Brain microvascular endothelial cell (primary cell): ENCODE results near the gene KLHL29.
"Not testable (repeated sequence)": the region's sequence is repeated elsewhere in the genome, so short reads cannot be mapped to it uniquely, and the experiment has no call there.

Experiments used
- DNase-seq: peaks from one replicate; pipeline ENCODE4 v3.0.0-alpha.2; 2020
- H3K27ac ChIP-seq: fragments of 250-450 bp; sonication (Bioruptor Pico); 2 replicates; pipeline ENCODE4 v1.5.1; 2020; ENCODE audit warnings: mild to moderate bottlenecking, moderate library complexity
- H3K27me3 ChIP-seq: fragments of 250-450 bp; sonication (Bioruptor Pico); replicated peaks from 2 replicates; pipeline ENCODE4 v1.5.1; 2020; ENCODE audit warnings: mild to moderate bottlenecking
- H3K36me3 ChIP-seq: fragments of 250-450 bp; sonication (Bioruptor Pico); replicated peaks from 2 replicates; pipeline ENCODE4 v1.5.1; 2020; ENCODE audit warnings: mild to moderate bottlenecking
- H3K4me3 ChIP-seq: 2 replicates; pipeline ENCODE4 v1.5.1; 2011; ENCODE audit warnings: low read depth, mild to moderate bottlenecking, control low read depth, low read length, moderate library complexity
- CTCF ChIP-seq: IDR thresholded peaks from 2 replicates; pipeline ENCODE4 v1.5.1; 2011; ENCODE audit warnings: low read depth, mild to moderate bottlenecking, moderate library complexity, low read length, control low read depth, inconsistent platforms; ENCODE audit errors: missing control alignments
- in situ Hi-C: cut with HindIII; loops from 2 replicates; pipeline ENCODE4 v1.10.0; 2017; ENCODE audit warnings: low sequenced_read_pairs, low pct_ligation_motif_present

Gene KLHL29

DNA sequence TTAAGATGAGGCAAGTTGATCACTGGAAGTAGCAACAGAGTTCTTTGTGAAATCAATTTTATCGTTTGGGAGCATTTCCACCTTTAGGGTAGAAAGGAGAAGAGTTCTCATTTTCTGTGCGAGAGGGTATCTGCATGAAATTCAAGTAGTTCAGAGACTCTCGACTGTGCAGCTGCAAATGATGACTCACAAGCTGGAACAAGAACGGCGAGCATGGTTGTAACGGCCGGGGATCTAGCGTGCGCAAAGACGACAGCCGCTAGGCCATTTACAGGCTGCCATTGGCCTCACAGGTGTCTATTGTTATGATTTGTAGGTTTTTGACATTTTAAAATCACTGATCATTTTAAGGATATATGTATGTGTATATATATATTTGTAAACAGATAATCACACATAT is 5.2 kb downstream of the KLHL29 start:
- Histone ChIP-seq H3K4me3 (no peak overlapping the region), H3K36me3 (no peaks in the 10 kb centered on the region), H3K27ac (no peak overlapping the region), H3K27me3 (no peaks in the 10 kb centered on the region)
- no peak for DNase-seq
- TF ChIP-seq CTCF: no peak
- in situ Hi-C loops: no loop called here

DNA sequence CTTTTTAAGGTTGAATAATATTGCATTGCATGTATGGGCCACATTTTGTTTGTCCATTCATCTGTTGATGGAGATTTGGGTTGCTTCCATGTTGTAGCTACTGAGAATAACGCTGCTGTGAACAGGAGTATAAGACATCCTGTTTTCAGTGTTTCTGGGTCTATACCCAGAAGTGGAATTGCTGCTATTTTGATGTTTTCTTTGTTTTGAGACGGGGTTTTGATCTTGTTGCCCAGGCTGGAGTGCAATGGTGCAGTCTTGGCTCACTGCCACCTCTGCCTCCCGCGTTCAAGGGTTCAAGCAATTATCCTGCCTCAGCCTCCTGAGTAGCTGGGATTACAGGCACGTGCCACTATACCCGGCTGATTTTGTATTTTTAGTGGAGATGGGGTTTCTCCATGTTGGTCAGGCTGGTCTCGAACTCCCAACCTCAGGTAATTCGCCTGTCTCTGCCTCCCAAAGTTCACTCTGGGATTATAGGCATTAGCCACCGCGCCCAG is 6.3 kb downstream of the KLHL29 start:
- H3K4me3 ChIP-seq, H3K27me3 ChIP-seq, H3K27ac ChIP-seq, DNase-seq, in situ Hi-C loops, H3K36me3 ChIP-seq: not testable (repeated sequence)

GRCh38 chr2:23393722-23394121 is 8.7 kb downstream of the KLHL29 start:
- H3K27me3 ChIP-seq: no peaks in the 10 kb centered on the region
- in situ Hi-C loops: no loop called here
- TF ChIP-seq CTCF: no peak
- no peaks in the 10 kb centered on the region for H3K36me3 ChIP-seq
- H3K27ac ChIP-seq: no peak overlapping the region
- H3K4me3 ChIP-seq: no peak overlapping the region
- no peak for DNase-seq

DNA sequence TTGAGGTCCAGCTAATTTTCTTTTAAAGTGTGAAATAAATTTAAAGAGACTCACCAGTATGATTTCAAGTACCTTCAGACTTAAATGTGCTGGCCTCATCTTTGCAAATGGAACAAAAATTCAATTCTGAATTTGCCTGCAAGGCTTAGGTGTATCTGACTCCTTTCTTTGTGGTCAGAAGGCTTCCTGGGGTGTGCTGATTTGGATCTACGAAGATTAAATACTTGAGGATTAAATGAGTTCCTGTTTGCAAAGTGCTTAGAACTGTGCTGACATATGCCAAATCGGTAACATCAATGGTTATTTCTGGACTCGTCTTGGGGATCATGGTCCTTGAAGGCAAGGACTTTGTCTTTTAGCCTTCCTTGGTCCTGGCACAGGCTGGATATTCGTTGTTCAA is 9.7 kb downstream of the KLHL29 start:
- Histone ChIP-seq H3K27me3 (no peaks in the 10 kb centered on the region), H3K36me3 (no peaks in the 10 kb centered on the region), H3K27ac (no peak overlapping the region), H3K4me3 (no peak overlapping the region)
- in situ Hi-C loops: no loop called here
- no peak for TF ChIP-seq CTCF
- DNase-seq: no peak

GRCh38 chr2:23397478-23397877 is 12.5 kb downstream of the KLHL29 start:
- no peak for DNase-seq
- H3K27ac ChIP-seq: no peak overlapping the region
- no peak overlapping the region for H3K4me3 ChIP-seq
- H3K36me3 ChIP-seq: no peaks in the 10 kb centered on the region
- TF ChIP-seq CTCF: no peak
- H3K27me3 ChIP-seq: no peaks in the 10 kb centered on the region
- in situ Hi-C loops: no loop called here

GRCh38 chr2:23399674-23400261 is 14.8 kb downstream of the KLHL29 start:
- Histone ChIP-seq H3K4me3 (no peak overlapping the region), H3K27ac (no peak overlapping the region), H3K27me3 (no peaks in the 10 kb centered on the region), H3K36me3 (no peaks in the 10 kb centered on the region)
- in situ Hi-C loops: no loop called here
- no peak for DNase-seq
- TF ChIP-seq CTCF: no peak
